Epithelial cell of proximal tubule (primary cell): Measurements from ENCODE around the gene UBE2D2. TPM values are rescaled to one million over a fixed set of nuclear protein-coding genes. Genes with fewer than 3 reads are reported as not detected.

Experiments used
- DNase-seq: peaks from one replicate; pipeline ENCODE4 v3.0.0-alpha.2; 2011; ENCODE audit warnings: low read depth
- H3K4me3 ChIP-seq: 2 replicates; pipeline ENCODE4 v1.5.1; 2011; ENCODE audit warnings: low read depth, mild to moderate bottlenecking, low read length
- CTCF ChIP-seq: conservative IDR thresholded peaks from 2 replicates; pipeline ENCODE4 v1.5.1; 2012; ENCODE audit warnings: low read depth, mild to moderate bottlenecking, low read length
- total RNA-seq: library from RNA; depleted of rRNA; stranded (reverse); fragments of >200 nt; gene quantifications from 2 replicates; pipeline ENCODE4 v1.2.3, GENCODE V29; 2015

Gene UBE2D2
- total RNA-seq, 1 donor from 2014 or later = 205 TPM

- DNase-seq = no peak
- TF ChIP-seq CTCF = no peak
- H3K4me3 ChIP-seq = peak overlapping the region; percentile 92
Observed at GRCh38 chr5:139649082-139649991, 88.2 kb downstream of the UBE2D2 start.

GRCh38 chr5:139650031-139650688, 89.0 kb downstream of the UBE2D2 start:
- H3K4me3 ChIP-seq = peak overlapping the region; percentile 92
- TF ChIP-seq CTCF = peak; percentile 39
- DNase-seq = no peak

- H3K4me3 ChIP-seq = peak overlapping the region; percentile 92
- TF ChIP-seq CTCF = no peak
- DNase-seq = no peak
Observed at GRCh38 chr5:139650689-139651042, 89.5 kb downstream of the UBE2D2 start.

DNA sequence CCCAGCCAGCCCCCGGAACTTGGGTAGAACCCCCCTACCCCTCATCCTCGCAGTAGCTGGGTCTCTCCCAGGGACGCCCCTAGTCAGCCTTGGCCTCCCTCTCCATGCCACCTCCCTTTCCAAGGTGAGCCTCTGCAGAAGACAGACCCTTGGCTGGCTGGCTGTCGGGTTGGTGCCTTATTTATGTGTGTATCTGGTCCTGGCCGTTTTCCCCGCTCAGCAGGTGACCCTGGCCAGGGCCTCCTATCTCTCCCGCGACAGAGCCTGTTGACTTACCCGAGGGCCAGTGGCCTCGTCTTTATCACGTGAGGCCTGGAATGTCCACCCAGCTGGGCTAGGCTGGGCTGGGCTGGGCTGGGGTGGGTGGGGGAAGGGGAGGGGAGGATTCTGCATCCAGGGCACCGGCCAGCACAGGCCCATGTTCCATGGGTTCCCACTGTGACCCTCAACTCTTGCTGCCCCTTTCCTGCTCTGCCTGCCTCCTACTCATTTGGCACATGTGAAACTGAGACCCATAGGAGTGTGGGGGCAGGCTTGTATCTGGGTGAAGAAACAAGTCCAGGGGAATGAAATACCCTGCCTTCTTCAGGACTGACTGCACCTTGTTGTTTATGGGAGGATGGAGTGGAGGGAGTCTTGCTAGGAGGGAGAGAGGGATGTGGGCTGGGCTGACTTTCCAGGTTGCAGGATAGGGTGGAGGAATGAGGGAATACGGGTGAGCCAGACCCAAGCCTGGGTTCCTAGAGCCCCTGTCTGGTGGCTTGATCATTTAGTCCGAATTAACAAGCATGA, 90.1 kb downstream of the UBE2D2 start:
- TF ChIP-seq CTCF = no peak
- peak overlapping the region; percentile 92 for H3K4me3 ChIP-seq
- no peak for DNase-seq

DNA sequence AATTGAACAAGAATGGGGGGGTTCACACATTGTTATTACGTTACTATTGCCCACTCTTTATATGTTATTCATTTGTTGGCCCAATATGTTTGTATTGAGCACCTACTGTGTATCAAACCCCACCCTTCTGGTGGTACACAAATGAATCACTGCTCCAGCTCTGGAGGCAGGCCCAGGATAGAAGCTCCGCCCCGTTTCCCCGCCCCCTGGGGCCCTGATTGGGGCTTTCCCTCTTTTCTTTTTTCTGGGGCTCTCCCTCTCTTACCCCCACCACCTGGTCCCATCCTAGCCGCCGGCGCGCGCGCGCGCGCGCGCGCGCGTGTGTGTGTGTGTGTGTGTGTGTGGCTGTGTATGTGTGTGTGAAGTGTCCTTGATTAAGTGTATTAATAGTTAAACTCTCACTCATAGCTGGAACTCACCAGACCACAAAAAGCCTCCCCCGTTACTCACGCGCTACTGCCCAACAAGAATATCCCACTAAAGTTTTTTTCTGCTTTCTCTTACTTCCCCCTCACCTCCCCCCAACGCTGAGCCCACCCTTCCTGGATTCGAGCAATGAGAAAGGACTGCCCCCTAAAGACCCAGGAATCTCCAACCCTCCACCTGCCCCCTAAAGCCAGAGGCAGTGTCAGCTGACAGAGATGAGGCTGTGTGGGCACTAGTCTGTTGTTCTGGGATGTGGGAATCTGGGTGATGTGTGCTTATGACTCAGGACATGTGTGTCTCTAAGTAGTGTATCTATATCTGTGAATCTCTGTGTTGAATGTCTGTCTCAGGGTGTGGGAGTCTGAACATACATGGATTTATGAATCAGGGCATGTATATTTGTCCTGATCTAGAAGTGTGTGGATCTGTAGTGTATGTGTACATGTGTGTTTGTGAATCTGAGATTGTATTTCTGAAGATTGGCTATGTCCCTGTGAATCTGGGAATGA, 91.0 kb downstream of the UBE2D2 start:
- peak; percentile 95 for DNase-seq
- TF ChIP-seq CTCF = no peak
- peak overlapping the region; percentile 92 for H3K4me3 ChIP-seq

DNA sequence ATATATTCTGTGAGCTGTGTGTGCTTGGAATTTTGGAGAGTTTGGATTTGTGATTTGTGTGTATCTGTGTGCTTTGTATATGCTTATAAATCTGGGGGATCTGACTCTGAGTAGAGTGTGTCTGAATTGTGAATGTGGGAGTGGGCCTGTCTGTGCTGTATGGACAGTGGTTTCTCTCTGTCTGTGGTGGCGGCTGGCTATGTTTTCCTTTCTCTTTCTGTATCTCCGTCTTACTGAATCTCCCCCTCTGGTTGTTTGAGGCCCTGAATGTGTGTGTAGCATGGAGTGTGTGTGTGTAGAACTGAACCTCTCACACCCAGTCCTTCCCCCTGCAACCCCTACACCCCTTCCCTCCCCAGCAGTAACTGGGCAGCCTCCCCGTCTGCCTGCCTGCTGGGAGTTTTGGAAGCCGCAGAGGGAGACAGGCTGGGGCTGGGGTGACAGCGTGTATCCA, 91.7 kb downstream of the UBE2D2 start:
- TF ChIP-seq CTCF = no peak
- H3K4me3 ChIP-seq = peak overlapping the region; percentile 92

More for the DNA sequence above, 91.7 kb downstream of the UBE2D2 start:
- no peak for DNase-seq
